Nucleus accumbens (tissue), 56 donors: Measurements from ENCODE around the gene POTED.
"Not testable (repeated sequence)": the region's sequence is repeated elsewhere in the genome, so short reads cannot be mapped to it uniquely, and the experiment has no call there.

Experiments used
- DNase-seq, 56 donors: peaks; one replicate each; lab custom pipeline; 2025; lab: John Stamatoyannopoulos, UW

Gene POTED

GRCh38 chr21:13609477-13609876 lies at the start of gene POTED:
Gene POTED (plus strand): TSS chr21:13609777. CDS start chr21:13610229, 452 bp downstream.
- DNase-seq: not testable (repeated sequence)

- DNase-seq: not testable (repeated sequence)
Measured at GRCh38 chr21:13650101-13650500, 40.5 kb downstream of the POTED start.

- peak in 1 of 56 donors; percentile 0 for DNase-seq
Measured at GRCh38 chr21:13651746-13652145, 42.2 kb downstream of the POTED start.
